Tibial nerve (tissue), 3 donors: ENCODE results near the gene IL1RAP.

Experiments
- CTCF ChIP-seq, 5 experiments: fragments of 200-600 bp in 3 of 5; fragments of 450-650 bp in 2 of 5; sonication (generic) in 3 of 5; IDR thresholded peaks; one replicate each; pipeline ENCODE4 v1.5.1; 2016 to 2019; ENCODE audit warnings: antibody characterized with exemption in 5 of 5, mild to moderate bottlenecking in 3 of 5, moderate library complexity in 2 of 5
- POLR2A ChIP-seq, 2 donors: fragments of 450-650 bp; IDR thresholded peaks; one replicate each; pipeline ENCODE4 v1.6.1; 2017; ENCODE audit warnings: antibody characterized with exemption in 2 of 2, mild to moderate bottlenecking in 2 of 2, moderate library complexity in 2 of 2

GRCh38 chr3:190541008-190541407, 27.1 kb downstream of the IL1RAP start:
- TF ChIP-seq POLR2A (IDR thresholded peaks at IDR 0.05) (no peak), CTCF (IDR thresholded peaks at IDR 0.05) (no peak)
